Gastrocnemius medialis (tissue), 4 donors: Measurements from ENCODE around the gene MZB1.

Source experiments
- POLR2A ChIP-seq, 2 donors: fragments of 450-650 bp; IDR thresholded peaks; one replicate each; pipeline ENCODE4 v1.6.1; 2017; ENCODE audit warnings: antibody characterized with exemption in 2 of 2, mild to moderate bottlenecking in 2 of 2, moderate library complexity in 2 of 2
- TF ChIP-seq, protein P1 (sequence below), 5 experiments: fragments of 450-650 bp in 3 of 5; fragments of 200-600 bp in 2 of 5; sonication (generic) in 2 of 5; IDR thresholded peaks in 4 of 5; conservative IDR thresholded peaks in 1 of 5; 1 replicate in 4 of 5; 2 replicates in 1 of 5; pipeline ENCODE4 v1.5.1; 2016 to 2019; ENCODE audit warnings: antibody characterized with exemption in 5 of 5, mild to moderate bottlenecking in 3 of 5, moderate library complexity in 3 of 5

DNA sequence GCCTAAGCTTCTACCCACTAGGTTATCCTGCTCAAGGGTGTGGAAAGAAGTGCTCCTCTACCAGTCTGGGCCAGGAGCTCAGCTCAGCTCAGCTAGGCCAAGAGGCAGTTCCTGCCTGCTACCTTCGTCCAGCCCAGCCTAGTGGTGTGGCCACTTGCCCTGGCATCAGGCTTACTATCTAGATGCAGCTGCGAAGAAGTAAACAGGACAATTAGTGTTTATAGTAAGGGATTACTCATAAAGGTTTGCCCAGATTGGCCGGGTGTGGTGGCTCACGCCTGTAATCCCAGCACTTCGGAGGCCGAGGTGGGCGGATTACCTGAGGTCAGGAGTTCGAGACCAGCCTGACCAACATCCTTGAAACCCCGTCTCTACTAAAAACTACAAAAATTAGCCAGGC, 26.9 kb upstream of the MZB1 start:
- TF ChIP-seq, protein P1, sequence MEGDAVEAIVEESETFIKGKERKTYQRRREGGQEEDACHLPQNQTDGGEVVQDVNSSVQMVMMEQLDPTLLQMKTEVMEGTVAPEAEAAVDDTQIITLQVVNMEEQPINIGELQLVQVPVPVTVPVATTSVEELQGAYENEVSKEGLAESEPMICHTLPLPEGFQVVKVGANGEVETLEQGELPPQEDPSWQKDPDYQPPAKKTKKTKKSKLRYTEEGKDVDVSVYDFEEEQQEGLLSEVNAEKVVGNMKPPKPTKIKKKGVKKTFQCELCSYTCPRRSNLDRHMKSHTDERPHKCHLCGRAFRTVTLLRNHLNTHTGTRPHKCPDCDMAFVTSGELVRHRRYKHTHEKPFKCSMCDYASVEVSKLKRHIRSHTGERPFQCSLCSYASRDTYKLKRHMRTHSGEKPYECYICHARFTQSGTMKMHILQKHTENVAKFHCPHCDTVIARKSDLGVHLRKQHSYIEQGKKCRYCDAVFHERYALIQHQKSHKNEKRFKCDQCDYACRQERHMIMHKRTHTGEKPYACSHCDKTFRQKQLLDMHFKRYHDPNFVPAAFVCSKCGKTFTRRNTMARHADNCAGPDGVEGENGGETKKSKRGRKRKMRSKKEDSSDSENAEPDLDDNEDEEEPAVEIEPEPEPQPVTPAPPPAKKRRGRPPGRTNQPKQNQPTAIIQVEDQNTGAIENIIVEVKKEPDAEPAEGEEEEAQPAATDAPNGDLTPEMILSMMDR (IDR thresholded peaks at IDR 0.05 in 4 of 5, conservative IDR thresholded peaks at IDR 0.05 in 1 of 5): no peak
- no peak for TF ChIP-seq POLR2A (IDR thresholded peaks at IDR 0.05)
